HG03575 (cell line): Measurements from ENCODE around the gene ZNF276.
"Not testable (repeated sequence)": the region's sequence is repeated elsewhere in the genome, so short reads cannot be mapped to it uniquely, and the experiment has no call there.

Experiments used
- ATAC-seq: cut with Tn5 transposase; IDR thresholded peaks from one replicate; pipeline ENCODE4 v1.9.1; 2021; ENCODE audit not compliant: unreplicated experiment, insufficient number of reproducible peaks, low FRiP score; ENCODE audit errors: extremely low read depth

The ZNF276 gene

DNA sequence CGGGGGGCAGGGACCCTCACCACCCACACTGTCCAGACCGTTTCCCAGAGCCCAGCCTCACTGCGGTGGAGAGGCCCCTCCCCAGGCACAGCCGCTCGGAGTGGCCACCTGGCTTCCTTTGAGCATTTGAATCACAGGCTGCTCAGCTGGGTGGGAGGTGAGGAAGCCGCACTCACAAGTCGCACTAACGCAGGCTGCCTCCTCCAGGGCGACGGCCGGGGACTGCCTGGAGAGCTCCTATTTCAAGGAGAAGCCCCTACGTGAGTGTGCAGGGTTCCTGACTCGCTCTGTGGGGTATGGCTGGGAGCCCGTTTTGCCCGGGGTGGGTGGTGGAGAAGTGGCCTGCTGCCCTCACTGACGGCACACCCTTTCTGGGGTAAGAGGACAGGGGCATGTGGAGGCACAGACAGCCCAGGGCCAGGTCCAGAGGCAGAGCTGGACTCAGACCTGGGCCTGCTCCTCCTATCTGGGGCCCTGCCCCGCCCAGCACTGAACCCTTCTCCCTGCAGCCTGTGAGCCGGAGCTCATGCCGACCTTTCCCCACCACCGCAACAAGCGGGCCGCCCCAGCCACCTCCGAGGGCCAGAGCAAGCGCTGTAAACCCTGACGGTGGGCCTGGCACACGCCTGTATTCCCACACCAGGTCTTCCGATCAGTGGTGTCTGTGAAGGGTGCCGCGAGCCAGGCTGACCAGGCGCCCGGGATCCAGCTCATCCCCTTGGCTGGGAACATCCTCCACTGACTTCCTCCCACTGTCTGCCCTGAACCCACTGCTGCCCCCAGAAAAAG, 26.1 kb upstream of the ZNF276 start:
- ATAC-seq, result no peak

DNA sequence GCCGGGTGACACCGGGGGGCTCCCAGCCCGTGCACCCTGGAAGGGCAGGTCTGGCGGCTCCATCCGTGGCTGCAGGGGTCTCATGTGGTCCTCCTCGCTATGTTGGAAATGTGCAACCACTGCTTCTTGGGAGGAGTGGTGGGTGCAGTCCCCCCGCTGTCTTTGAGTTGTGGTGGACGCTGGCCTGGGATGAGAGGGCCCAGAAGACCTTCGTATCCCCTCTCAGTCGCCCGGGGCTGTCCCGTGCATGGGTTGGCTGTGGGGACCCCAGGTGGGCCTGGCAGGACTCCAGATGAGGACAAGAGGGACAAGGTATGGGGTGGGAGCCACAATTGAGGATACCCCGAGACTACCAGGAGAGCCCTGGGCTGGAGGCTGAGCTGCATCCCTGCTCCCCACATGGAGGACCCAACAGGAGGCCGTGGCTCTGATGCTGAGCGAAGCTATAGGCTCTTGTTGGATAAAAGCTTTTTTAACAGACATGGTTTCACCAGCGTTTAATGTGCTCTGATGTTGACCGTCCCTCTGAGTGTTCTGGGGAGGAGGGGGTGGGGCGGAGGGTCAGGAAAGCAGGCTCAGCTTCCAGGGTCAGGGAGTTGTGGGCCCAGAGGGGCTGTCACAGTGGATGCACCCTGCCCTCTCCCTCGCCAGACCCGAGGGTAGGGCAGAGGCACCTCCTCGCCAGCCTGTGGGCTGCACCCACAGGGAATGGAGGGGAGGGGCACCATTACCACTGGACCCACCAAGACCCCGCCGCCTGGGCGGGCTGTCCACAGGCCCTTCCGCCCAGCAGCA, 25.3 kb upstream of the ZNF276 start:
- ATAC-seq, result no peak

DNA sequence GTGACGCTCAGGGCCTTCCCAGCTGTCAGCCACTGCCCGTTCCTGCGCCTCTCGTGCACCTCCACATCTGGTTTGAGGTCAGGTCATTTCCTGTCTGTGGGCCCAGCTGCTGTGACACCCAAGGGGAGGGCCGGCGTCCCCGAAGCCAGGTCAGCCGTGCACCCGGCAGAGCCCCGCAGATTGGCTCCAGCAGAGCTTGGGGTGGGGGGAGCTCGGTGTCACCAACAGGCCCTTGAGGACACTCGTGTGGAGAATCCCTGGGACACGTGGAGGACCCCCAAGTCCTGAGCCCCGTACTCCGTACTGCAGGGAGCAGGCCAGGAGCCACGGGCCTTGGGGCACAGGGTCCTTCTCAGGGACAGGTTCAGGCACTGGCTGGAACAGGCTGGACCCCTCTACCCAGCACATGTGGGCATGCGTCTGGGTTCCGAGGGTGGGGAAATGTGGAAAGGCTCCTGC, 24.6 kb upstream of the ZNF276 start:
- no peak for ATAC-seq

DNA sequence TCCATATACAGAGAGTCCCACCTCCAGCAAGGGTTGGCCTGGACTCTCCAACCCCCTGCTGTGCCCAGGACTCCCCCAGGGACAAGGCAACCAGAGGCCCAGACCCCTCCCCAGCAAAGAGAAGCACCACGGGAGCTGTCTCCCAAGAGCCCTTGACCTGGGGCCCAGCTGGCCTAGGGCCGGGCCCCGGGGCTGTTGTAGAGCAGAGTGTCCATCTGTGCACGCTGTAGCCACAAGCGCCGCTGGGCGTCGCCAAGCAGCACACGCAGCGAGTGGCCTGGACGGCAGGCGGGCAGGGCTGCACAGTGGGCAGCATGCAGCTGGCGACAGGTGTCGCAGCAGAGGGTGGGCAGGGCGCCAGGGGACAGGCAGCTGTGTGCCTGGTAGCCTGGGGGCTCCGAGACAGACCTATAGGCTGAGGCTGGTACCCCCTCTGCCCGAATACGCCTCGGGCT, 24.1 kb upstream of the ZNF276 start:
- no peak for ATAC-seq

DNA sequence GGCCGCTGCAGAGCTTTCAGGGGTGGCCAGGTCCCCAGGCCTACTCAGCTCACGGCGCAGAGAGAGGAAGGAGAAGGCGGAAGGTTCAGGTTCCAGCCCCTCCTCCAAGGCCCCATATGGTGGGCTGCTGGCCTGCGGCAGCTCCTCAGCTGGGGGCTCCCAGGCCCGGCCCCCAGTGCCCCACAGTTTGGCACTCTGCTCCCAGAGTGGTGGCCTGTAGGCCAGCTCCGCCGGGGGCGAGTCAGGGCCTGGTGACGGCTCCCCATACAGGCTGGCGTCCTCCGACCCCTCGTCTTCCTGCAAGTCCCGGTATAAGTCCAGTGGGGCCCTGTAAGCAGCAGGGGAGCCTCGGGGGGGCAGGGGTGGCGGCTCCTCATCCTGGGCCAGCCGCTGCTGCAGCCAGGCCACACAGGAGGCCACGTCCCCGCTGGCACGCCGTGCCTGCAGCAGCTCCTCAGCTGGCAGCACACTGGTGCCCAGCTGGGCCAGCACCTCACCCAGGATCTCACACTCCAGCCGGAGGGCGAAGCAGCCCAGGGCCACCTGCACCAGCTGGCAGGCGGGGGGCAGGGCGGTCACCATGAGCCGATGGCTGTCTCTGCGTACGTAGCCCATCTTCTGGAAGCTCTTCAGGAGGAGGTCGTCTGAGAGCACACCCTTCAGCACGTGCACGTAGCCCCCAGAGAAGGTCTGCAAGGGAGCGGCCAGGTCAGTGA, 23.6 kb upstream of the ZNF276 start:
- no peak for ATAC-seq

DNA sequence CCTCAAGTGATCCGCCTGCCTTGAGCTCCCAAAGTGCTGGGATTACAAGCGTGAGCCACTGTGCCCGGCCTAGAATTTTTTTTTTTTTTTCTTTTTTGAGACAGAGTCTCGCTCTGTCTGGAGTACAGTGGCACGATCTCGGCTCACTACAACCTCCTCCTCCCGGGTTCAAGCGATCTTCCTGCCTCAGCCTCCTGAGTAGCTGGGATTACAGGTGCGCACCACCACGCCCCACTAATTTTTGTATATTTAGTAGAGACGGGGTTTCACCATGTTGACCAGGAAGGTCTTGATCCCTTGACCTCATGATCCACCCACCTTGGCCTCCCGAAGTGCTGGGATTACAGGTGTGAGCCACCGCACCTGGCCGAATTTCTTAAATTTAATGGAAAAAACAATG, 22.6 kb upstream of the ZNF276 start:
- not testable (repeated sequence) for ATAC-seq

DNA sequence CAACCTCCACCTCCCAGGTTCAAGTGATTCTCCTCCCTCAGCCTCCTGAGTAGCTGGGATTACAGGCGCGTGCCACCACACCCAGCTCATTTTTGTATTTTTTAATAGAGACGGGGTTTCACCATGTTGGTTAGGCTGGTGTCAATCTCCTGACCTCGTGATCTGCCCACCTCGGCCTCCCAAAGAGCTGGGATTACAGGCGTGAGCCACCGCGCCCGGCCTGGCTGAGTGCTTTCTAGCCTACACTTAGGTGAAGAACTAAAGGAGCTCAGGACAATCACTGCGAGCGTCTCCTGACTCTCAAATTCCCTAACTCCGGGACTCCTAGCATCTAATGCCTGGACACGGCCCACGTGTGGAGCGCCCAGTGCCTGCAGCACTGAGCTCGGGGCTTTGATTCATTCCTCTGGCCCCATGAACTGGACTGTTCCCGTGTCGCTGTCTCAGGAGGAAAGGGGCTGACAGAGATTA, 21.7 kb upstream of the ZNF276 start:
- not testable (repeated sequence) for ATAC-seq

DNA sequence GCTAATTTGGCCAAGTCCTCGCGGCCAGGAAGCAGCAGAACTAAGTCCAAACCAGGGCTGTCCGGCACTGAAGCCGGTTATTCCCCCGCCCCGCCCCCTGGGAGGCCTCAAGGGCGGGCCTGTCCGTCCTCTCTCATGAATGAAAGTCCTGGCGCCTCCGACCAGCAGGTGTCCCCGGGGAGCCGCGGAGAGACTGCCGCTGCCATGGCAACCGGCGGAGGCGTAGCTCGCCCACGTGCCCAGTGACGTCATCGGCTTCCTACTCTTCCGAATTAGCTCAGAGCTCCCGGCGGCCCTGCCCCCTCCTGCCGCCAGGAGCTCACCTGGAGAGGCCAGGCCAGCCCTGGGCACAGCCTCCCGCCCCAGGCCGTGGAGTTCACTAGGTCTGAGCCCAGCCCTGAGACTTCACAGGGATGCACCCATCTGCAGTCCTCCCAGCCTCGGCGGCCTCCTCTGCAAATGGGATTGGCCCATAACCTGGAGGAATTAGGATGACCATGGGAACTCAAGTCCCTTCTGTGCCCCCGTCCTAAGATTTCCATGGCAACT, 21.2 kb upstream of the ZNF276 start:
- ATAC-seq, result no peak

DNA sequence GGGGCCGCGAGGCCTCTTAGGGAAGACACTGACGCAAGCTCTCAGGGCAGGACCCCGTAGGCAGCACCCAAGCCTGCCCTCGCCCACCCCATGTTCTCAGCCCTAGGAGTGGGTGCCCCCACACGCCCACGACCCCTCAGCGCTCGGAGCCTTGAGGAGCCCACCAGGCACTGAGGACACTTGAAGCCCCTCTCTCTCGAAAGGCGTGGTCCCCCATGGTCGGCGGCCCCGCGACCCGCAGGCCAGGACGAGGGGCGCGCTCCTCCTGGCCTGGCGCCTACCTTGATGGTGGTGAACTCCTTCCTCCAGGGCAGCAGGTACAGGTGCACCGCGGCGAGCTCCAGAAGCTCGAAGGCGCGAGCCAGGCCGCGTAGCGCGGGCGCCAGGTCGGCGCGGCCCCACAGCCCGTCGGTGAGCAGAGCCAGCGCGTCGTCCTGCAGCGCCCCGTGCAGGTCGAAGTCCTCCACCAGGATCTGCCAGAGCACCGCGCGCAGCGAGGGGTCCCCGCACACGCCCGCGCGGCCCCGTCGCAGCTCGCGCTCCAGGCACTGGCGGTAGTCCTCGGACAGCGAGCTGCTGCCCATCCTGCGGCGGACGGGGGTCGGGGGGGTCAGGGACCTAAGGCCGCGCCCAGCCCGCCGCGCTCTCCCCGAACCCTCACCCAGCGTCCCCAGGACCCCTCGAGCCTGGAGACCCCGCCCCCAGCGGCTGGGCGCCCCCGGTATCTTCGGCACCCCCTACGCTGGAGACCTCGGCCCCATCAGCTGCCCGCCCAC, 20.5 kb upstream of the ZNF276 start:
- no peak for ATAC-seq

DNA sequence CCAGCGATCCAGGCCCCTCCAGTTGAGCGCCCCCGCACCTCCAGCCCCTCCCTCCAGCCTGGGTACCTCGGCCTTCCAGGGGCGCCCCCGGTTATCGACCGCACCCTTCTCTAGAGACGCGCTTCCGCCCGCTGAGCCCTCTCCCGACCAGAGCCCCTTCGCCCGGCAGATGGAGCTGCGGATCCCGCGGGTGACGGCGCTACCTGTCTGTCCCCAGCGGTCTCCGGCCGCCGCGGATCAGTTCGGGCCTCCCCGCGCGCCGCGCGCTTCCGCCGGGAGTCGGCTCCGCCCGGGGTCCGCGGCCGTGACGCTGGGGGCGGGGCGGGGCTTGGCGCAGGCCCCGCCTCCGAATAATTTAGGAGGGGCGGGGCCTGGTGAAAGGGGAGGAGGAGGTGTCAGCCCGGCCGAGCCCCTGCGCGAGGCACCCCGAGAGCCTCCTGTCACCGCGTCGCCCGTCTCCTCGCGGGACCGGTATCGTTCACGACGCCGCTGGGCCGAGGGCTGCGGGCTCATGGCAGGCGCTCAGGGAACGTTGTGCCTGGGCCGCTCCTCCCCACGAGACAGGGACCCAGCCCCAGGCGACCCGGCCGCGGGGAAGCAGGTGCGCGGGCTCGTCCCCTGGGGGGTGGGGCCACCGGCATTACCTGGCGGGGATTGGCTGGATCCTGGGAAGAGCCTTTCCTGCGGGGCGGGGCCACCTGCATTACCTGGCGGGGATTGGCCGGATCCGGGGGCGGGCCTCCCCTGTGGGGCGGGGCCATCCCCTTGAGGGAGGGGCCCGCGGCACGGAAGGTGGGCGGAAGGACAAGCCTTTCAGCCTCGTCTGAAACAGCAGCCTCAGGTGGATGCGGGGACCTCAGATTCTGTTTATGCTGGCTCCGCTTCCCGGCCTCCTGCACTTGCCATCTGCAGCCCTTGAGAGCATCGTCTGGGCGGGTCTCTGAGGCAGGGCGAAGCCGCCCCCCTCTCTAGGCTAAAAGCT, 19.6 kb upstream of the ZNF276 start, which contains the start of gene SPATA2L:
Gene SPATA2L, minus strand, starts transcription at position 281 of the 982 bp plus-strand sequence. CDS start 473 bp downstream, outside the sequence.
- no peak for ATAC-seq

DNA sequence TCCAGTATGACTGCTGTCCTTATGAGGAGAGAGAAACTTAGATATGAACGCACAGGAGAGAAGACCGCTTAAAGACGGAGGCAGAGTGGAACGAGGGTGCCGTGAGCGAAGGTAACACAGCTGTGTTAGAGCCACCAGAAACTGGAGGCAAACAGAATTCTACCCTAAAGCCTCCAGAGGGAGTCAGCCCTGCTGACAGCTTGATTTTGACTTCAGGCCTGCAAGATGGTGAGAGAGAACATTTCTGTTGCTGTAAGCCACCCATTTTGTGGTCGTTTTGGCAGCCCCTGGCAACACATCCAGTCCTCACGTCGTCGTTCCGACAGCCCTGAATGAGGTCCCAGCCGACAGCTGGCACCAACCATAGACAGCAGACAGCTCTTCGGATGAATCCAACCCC, 17.1 kb upstream of the ZNF276 start:
- no peak for ATAC-seq

DNA sequence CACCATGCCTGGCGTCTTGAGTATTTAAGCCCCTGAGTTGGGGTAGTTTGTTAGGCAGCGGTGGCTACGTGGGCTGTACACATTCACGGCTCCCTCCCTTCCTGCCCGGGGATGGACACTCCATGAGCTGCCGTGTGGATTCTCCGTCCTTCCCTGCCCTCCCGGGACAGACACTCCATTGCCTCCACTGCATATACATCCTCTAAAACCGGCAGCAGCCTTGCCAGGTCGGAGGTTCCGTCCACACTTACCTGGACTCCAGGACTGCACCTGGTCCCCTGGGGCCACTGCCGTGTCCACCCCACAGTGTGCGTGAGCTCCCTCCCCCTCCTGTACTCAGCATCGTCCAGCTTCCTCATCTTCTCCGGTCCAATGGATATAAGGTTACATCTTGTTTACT, 16.3 kb upstream of the ZNF276 start:
- no peak for ATAC-seq

DNA sequence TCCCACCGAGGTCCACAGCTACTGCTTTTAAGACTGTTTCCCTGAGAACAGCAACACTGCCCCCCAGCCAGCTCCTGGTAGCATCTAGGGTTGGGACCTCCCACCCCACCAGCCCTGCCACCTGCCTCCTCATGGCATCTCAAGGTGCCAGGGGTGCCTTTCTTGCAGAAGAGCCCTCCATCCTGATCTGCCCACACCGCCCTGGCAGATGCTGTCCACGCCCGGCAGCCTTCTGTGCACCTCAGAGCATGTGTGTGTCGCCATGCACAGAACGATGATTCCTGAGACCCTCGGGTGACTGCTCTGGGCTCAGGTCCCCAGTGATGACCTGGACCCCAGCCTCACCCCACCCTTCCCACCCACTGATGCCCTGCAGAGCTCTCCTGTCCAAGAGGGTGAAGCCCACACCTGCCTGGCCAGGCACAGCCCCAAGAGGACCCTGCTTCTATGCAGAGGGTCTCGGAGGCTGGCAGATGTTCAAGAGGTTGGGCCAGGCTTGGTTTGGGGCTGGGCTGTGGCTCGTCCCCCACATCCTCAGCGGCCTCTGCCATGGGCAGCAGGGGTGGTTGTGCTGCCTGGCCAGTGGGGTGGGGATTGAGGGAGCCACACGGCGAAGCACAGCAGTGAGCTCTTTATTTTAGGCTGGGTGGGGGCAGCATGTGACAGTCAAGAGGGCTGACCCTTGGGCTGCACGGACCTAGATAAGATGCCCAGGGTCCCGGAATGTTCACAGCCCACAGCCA, 14.6 kb upstream of the ZNF276 start:
- no peak for ATAC-seq

DNA sequence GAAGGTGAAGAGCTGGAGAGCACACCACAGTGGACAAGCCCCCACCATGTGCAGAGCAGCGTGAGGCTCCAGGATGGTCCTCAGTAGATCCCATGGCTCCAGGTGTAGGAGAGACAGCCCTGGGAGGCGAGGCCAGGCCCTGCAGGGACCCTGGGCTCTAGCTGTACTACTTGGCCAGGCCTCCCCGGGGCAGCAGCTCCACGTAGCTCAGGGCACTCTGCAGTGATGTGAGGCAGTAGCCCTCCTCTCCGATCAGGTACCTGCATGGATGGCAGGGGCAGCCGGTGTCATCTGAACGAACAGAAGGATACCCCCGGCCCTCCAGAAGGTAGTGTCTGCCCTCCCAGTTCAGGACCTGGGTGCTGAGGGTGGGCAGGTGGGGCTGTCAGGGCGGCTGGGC, 13.6 kb upstream of the ZNF276 start:
- no peak for ATAC-seq

DNA sequence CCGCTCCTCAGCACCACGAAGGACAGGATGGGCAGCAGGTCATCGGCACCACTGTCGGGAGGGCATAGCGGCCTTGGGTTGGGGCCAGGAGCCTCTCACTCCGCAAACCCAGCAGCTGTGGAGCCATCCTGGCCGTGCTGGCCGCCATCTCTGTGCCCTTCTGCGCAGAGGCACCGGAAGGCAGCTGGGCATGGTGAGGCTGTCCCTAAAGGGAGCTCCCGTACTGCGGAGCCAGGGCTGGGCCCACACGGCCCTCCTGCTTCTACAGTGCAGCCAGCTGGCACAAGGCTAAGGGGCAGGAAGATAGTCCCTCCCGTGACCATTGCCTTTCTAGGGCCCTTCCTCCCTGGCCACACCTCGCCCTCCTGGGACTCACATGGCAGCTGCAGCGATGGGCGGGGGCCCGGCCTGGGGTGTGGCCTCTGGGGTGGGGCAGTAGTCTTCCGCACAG, 12.8 kb upstream of the ZNF276 start:
- ATAC-seq, result no peak

DNA sequence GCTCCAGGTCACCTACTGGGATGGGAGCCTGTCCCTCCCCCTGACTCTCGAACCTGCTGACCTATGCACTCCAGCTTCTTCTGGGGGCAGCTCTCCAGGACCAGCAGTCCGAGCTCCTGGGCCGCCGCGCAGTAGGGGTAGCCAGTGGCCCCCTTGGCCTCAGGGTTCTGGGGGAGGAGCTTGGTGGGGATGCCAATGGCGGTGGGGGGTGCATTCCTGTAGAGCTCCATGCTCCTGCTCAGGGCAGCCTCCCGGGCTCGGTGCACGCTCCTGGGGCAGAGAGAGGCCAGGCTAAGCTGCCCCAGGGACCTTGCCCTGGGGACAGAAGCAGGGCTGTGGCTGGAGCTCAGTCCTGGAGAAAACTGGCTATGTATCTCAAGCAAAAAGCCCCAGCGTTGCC, 12.2 kb upstream of the ZNF276 start:
- no peak for ATAC-seq
